GM23338 (cell line): ENCODE data around the gene SRF. TPM values are rescaled to one million over a fixed set of nuclear protein-coding genes. Genes with fewer than 3 reads are reported as not detected.

ENCODE experiments used
- ATAC-seq: fragments of 200-7000 bp; cut with Tn5 transposase; 3 replicates; pipeline ENCODE4 v1.9.1; 2020
- DNase-seq: peaks from one replicate; pipeline ENCODE4 v3.0.0-alpha.2; 2015; ENCODE audit warnings: low spot score
- H2AFZ ChIP-seq: fragments of 200-600 bp; sonication (generic); 2 replicates; pipeline ENCODE4 v1.8.0; 2016; ENCODE audit warnings: antibody characterized with exemption, mild to moderate bottlenecking, moderate library complexity
- H3F3A ChIP-seq: fragments of 200-600 bp; sonication (generic); replicated peaks from 2 replicates; pipeline ENCODE4 v1.8.0; 2017; ENCODE audit warnings: antibody characterized with exemption, mixed run types, low read depth
- H3K27ac ChIP-seq: fragments of 200-600 bp; sonication (generic); 2 replicates; pipeline ENCODE4 v1.6.1; 2016; ENCODE audit warnings: low read depth
- H3K27me3 ChIP-seq: fragments of 200-600 bp; sonication (generic); 2 replicates; pipeline ENCODE4 v1.8.0; 2016; ENCODE audit warnings: mild to moderate bottlenecking, mixed run types, moderate library complexity; ENCODE audit not compliant: insufficient read depth
- H3K36me3 ChIP-seq: fragments of 200-600 bp; sonication (generic); 2 replicates; pipeline ENCODE4 v1.8.0; 2016; ENCODE audit warnings: mild to moderate bottlenecking; ENCODE audit not compliant: insufficient read depth
- H3K4me1 ChIP-seq: fragments of 200-600 bp; sonication (generic); 2 replicates; pipeline ENCODE4 v1.8.0; 2016; ENCODE audit warnings: mild to moderate bottlenecking, moderate library complexity; ENCODE audit not compliant: insufficient read depth
- H3K4me2 ChIP-seq: fragments of 200-600 bp; sonication (generic); 2 replicates; pipeline ENCODE4 v1.7.1; 2017; ENCODE audit warnings: mixed run types
- H3K4me3 ChIP-seq: fragments of 200-600 bp; sonication (generic); 2 replicates; pipeline ENCODE4 v1.6.1; 2016; ENCODE audit warnings: mixed run types
- H3K79me2 ChIP-seq: fragments of 200-600 bp; sonication (generic); replicated peaks from 2 replicates; pipeline ENCODE4 v1.8.0; 2017; ENCODE audit warnings: mild to moderate bottlenecking; ENCODE audit not compliant: insufficient read depth
- H3K9me2 ChIP-seq: fragments of 200-600 bp; sonication (generic); 2 replicates; pipeline ENCODE4 v1.8.0; 2017; ENCODE audit not compliant: insufficient read depth
- H4K20me1 ChIP-seq: fragments of 200-600 bp; sonication (generic); replicated peaks from 2 replicates; pipeline ENCODE4 v1.8.0; 2017; ENCODE audit warnings: mild to moderate bottlenecking; ENCODE audit not compliant: insufficient read depth
- H3K27ac Mint-ChIP-seq: 2 replicates; pipeline ENCODE4 v1.8.0; 2020; ENCODE audit warnings: inconsistent platforms, mild to moderate bottlenecking, moderate library complexity, mixed read lengths
- H3K27me3 Mint-ChIP-seq: 3 replicates; pipeline ENCODE4 v1.8.0; 2022; ENCODE audit warnings: low read depth, mild to moderate bottlenecking, moderate library complexity, mixed read lengths, inconsistent platforms; ENCODE audit not compliant: insufficient read depth, poor library complexity
- H3K36me3 Mint-ChIP-seq: 3 replicates; pipeline ENCODE4 v1.8.0; 2021; ENCODE audit warnings: low read depth, mild to moderate bottlenecking, inconsistent platforms, moderate library complexity, mixed read lengths
- H3K4me1 Mint-ChIP-seq: 3 replicates; pipeline ENCODE4 v1.8.0; 2020; ENCODE audit warnings: mild to moderate bottlenecking, inconsistent platforms, mixed read lengths
- H3K4me3 Mint-ChIP-seq: 3 replicates; pipeline ENCODE4 v1.8.0; 2021; ENCODE audit warnings: moderate library complexity, mild to moderate bottlenecking, inconsistent platforms, mixed read lengths
- H3K9me3 Mint-ChIP-seq: 3 replicates; pipeline ENCODE4 v1.8.0; 2020; ENCODE audit warnings: moderate library complexity, mild to moderate bottlenecking, inconsistent platforms, mixed read lengths
- CREB1 ChIP-seq: fragments of 250-450 bp; sonication (Bioruptor Pico); IDR thresholded peaks from 2 replicates; pipeline ENCODE4 v1.5.0; 2020; ENCODE audit warnings: low read depth, mild to moderate bottlenecking, moderate library complexity
- EZH2 ChIP-seq: fragments of 200-600 bp; sonication (generic); IDR thresholded peaks from one replicate; pipeline ENCODE4 v1.8.0; 2017; ENCODE audit warnings: antibody characterized with exemption, mild to moderate bottlenecking, low read depth; ENCODE audit not compliant: unreplicated experiment
- EZH2phosphoT487 ChIP-seq: fragments of 200-600 bp; sonication (generic); IDR thresholded peaks from one replicate; pipeline ENCODE4 v1.8.1; 2018; ENCODE audit warnings: antibody characterized with exemption; ENCODE audit not compliant: unreplicated experiment
- JUNB ChIP-seq: IDR thresholded peaks from one replicate; pipeline ENCODE4 v1.6.1; 2016; ENCODE audit warnings: antibody characterized with exemption; ENCODE audit not compliant: unreplicated experiment
- NANOG ChIP-seq: IDR thresholded peaks from 2 replicates; pipeline ENCODE4 v1.6.1; 2016; ENCODE audit warnings: antibody characterized with exemption, borderline replicate concordance
- ZNF114 ChIP-seq: fragments of 250-450 bp; sonication (Bioruptor Pico); IDR thresholded peaks from 2 replicates; pipeline ENCODE4 v1.5.0; 2020; ENCODE audit warnings: mild to moderate bottlenecking, moderate library complexity
- polyA plus RNA-seq: library from polyadenylated mRNA; unstranded; fragments of >200 nt; fragmentation: Nextera tagmentation; extraction: Ambion mirVana; gene quantifications from 2 replicates; pipeline ENCODE4 v1.2.1, GENCODE V29; 2016
- total RNA-seq: library from RNA; depleted of rRNA; stranded (reverse); fragments of >200 nt; shearing (Covaris generic); gene quantifications from 2 replicates; pipeline ENCODE4 v1.2.3, GENCODE V29; 2014
- TF ChIP-seq, protein P1 (sequence below): IDR thresholded peaks from 2 replicates; pipeline ENCODE4 v1.6.1; 2016; ENCODE audit warnings: antibody characterized with exemption
- TF ChIP-seq, protein P2 (sequence below), 2 experiments: fragments of 200-600 bp in 1 of 2; sonication (generic) in 1 of 2; conservative IDR thresholded peaks; 2 replicates each; pipeline versions ENCODE4 v1.5.1 to v1.6.1; 2016 to 2017; ENCODE audit warnings: antibody characterized with exemption in 2 of 2, low read depth in 2 of 2, mild to moderate bottlenecking in 2 of 2, moderate library complexity in 1 of 2
- TF ChIP-seq, protein P3 (sequence below): fragments of 250-450 bp; sonication (Bioruptor Pico); IDR thresholded peaks from 2 replicates; pipeline ENCODE4 v1.5.0; 2020; ENCODE audit warnings: mild to moderate bottlenecking, moderate library complexity
- TF ChIP-seq, protein P4 (sequence below): IDR thresholded peaks from one replicate; pipeline ENCODE4 v1.6.1; 2018; ENCODE audit warnings: antibody characterized with exemption; ENCODE audit not compliant: unreplicated experiment

SRF gene
- total and polyA plus RNA-seq, 2 experiments from 2014 or later, result 9.9 to 54.9 TPM

DNA sequence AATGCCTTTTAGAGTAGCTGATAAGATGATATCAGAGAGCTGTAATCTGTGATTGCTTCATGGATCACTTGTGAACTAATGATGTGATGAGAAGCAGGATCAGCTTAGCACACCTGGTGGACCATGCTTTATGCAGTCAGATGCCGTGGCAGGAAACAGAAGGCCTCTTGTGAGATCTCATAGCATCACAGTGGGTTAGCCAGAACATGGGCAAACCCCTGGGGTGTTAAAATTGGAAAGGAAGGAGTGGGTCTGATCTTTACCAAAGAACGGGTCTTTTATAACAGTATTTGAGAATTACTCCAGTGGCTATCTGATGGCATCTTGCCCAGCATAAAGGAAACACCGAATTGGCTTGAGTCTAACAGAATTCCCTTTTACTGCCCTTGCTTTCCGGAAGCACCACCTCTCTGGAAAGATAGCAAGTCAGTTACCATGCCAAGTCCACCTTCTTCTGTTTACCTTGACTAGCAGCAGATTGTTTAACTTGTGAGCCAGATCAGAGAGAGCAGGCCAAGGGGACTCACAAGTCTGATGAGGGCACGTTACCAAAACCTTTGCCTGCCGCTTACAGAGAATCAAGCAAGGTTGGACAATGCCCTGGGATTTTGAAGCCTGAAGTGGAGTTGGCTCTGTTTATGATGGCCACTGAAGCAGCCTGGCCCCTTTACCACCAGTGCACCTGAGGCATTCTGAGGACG is 20.9 kb upstream of the SRF start (continued):
- TF ChIP-seq, protein P1, sequence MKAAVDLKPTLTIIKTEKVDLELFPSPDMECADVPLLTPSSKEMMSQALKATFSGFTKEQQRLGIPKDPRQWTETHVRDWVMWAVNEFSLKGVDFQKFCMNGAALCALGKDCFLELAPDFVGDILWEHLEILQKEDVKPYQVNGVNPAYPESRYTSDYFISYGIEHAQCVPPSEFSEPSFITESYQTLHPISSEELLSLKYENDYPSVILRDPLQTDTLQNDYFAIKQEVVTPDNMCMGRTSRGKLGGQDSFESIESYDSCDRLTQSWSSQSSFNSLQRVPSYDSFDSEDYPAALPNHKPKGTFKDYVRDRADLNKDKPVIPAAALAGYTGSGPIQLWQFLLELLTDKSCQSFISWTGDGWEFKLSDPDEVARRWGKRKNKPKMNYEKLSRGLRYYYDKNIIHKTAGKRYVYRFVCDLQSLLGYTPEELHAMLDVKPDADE, result no peak
- TF ChIP-seq EZH2phosphoT487 (no peak), JUNB (no peak), NANOG (no peak)
- TF ChIP-seq, protein P2, sequence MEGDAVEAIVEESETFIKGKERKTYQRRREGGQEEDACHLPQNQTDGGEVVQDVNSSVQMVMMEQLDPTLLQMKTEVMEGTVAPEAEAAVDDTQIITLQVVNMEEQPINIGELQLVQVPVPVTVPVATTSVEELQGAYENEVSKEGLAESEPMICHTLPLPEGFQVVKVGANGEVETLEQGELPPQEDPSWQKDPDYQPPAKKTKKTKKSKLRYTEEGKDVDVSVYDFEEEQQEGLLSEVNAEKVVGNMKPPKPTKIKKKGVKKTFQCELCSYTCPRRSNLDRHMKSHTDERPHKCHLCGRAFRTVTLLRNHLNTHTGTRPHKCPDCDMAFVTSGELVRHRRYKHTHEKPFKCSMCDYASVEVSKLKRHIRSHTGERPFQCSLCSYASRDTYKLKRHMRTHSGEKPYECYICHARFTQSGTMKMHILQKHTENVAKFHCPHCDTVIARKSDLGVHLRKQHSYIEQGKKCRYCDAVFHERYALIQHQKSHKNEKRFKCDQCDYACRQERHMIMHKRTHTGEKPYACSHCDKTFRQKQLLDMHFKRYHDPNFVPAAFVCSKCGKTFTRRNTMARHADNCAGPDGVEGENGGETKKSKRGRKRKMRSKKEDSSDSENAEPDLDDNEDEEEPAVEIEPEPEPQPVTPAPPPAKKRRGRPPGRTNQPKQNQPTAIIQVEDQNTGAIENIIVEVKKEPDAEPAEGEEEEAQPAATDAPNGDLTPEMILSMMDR (conservative IDR thresholded peaks at IDR 0.05; ENCODE audit: low read depth in 2 of 2), result no peak

DNA sequence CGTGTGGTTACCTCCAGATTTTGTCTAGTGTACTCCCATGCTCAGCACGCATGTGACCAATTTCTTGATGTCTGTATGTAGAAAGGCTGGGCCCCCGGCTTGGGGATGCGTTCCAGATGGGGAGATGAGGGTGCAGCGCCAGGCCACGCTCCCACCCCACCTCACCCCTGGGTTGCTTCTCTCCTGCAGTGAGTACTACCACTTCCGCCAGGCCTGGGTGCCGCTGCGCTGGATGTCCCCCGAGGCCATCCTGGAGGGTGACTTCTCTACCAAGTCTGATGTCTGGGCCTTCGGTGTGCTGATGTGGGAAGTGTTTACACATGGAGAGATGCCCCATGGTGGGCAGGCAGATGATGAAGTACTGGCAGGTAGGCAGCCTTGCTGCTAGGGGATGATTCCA is 11.5 kb upstream of the SRF start:
- no peaks in the 10 kb centered on the region for H3K79me2 ChIP-seq
- Mint-ChIP-seq H3K36me3 (peaks cover 9% of the 10 kb centered on the region), H3K4me3 (no peak overlapping the region), H3K27ac (no peak overlapping the region), H3K9me3 (no peaks in the 10 kb centered on the region), H3K27me3 (peaks cover 3% of the 10 kb centered on the region), H3K4me1 (no peaks in the 10 kb centered on the region)
- H2AFZ ChIP-seq, result no peak overlapping the region
- ATAC-seq (no peak), DNase-seq (no peak)
- no peak overlapping the region for H3K27ac ChIP-seq
- H3K27me3 ChIP-seq, result no peaks in the 10 kb centered on the region
- H3K36me3 ChIP-seq, result no peaks in the 10 kb centered on the region
- H4K20me1 ChIP-seq, result no peaks in the 10 kb centered on the region
- H3F3A ChIP-seq, result no peaks in the 10 kb centered on the region
- no peak overlapping the region for H3K4me2 ChIP-seq
- no peaks in the 10 kb centered on the region for H3K9me2 ChIP-seq
- H3K4me1 ChIP-seq, result no peaks in the 10 kb centered on the region
- no peak overlapping the region for H3K4me3 ChIP-seq
- TF ChIP-seq, protein P1, result no peak
- no peak for TF ChIP-seq JUNB
- TF ChIP-seq, protein P3, sequence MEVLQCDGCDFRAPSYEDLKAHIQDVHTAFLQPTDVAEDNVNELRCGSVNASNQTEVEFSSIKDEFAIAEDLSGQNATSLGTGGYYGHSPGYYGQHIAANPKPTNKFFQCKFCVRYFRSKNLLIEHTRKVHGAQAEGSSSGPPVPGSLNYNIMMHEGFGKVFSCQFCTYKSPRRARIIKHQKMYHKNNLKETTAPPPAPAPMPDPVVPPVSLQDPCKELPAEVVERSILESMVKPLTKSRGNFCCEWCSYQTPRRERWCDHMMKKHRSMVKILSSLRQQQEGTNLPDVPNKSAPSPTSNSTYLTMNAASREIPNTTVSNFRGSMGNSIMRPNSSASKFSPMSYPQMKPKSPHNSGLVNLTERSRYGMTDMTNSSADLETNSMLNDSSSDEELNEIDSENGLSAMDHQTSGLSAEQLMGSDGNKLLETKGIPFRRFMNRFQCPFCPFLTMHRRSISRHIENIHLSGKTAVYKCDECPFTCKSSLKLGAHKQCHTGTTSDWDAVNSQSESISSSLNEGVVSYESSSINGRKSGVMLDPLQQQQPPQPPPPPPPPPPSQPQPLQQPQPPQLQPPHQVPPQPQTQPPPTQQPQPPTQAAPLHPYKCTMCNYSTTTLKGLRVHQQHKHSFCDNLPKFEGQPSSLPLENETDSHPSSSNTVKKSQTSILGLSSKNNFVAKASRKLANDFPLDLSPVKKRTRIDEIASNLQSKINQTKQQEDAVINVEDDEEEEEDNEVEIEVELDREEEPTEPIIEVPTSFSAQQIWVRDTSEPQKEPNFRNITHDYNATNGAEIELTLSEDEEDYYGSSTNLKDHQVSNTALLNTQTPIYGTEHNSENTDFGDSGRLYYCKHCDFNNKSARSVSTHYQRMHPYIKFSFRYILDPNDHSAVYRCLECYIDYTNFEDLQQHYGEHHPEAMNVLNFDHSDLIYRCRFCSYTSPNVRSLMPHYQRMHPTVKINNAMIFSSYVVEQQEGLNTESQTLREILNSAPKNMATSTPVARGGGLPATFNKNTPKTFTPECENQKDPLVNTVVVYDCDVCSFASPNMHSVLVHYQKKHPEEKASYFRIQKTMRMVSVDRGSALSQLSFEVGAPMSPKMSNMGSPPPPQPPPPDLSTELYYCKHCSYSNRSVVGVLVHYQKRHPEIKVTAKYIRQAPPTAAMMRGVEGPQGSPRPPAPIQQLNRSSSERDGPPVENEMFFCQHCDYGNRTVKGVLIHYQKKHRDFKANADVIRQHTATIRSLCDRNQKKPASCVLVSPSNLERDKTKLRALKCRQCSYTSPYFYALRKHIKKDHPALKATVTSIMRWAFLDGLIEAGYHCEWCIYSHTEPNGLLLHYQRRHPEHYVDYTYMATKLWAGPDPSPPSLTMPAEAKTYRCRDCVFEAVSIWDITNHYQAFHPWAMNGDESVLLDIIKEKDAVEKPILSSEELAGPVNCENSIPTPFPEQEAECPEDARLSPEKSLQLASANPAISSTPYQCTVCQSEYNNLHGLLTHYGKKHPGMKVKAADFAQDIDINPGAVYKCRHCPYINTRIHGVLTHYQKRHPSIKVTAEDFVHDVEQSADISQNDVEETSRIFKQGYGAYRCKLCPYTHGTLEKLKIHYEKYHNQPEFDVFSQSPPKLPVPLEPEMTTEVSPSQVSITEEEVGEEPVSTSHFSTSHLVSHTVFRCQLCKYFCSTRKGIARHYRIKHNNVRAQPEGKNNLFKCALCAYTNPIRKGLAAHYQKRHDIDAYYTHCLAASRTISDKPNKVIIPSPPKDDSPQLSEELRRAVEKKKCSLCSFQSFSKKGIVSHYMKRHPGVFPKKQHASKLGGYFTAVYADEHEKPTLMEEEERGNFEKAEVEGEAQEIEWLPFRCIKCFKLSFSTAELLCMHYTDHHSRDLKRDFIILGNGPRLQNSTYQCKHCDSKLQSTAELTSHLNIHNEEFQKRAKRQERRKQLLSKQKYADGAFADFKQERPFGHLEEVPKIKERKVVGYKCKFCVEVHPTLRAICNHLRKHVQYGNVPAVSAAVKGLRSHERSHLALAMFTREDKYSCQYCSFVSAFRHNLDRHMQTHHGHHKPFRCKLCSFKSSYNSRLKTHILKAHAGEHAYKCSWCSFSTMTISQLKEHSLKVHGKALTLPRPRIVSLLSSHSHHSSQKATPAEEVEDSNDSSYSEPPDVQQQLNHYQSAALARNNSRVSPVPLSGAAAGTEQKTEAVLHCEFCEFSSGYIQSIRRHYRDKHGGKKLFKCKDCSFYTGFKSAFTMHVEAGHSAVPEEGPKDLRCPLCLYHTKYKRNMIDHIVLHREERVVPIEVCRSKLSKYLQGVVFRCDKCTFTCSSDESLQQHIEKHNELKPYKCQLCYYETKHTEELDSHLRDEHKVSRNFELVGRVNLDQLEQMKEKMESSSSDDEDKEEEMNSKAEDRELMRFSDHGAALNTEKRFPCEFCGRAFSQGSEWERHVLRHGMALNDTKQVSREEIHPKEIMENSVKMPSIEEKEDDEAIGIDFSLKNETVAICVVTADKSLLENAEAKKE (CRISPR knock-in tag), result no peak
- no peak for TF ChIP-seq CREB1 (CRISPR knock-in tag)
- TF ChIP-seq EZH2phosphoT487, result no peak
- TF ChIP-seq NANOG, result no peak
- TF ChIP-seq, protein P4, sequence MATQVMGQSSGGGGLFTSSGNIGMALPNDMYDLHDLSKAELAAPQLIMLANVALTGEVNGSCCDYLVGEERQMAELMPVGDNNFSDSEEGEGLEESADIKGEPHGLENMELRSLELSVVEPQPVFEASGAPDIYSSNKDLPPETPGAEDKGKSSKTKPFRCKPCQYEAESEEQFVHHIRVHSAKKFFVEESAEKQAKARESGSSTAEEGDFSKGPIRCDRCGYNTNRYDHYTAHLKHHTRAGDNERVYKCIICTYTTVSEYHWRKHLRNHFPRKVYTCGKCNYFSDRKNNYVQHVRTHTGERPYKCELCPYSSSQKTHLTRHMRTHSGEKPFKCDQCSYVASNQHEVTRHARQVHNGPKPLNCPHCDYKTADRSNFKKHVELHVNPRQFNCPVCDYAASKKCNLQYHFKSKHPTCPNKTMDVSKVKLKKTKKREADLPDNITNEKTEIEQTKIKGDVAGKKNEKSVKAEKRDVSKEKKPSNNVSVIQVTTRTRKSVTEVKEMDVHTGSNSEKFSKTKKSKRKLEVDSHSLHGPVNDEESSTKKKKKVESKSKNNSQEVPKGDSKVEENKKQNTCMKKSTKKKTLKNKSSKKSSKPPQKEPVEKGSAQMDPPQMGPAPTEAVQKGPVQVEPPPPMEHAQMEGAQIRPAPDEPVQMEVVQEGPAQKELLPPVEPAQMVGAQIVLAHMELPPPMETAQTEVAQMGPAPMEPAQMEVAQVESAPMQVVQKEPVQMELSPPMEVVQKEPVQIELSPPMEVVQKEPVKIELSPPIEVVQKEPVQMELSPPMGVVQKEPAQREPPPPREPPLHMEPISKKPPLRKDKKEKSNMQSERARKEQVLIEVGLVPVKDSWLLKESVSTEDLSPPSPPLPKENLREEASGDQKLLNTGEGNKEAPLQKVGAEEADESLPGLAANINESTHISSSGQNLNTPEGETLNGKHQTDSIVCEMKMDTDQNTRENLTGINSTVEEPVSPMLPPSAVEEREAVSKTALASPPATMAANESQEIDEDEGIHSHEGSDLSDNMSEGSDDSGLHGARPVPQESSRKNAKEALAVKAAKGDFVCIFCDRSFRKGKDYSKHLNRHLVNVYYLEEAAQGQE, result no peak
- no peak for TF ChIP-seq ZNF114
- TF ChIP-seq EZH2, result no peak
